ENCODE measurements around the gene KRT86.

- TF ChIP-seq POLR2AphosphoS5 (IDR thresholded peaks at IDR 0.05): no peak
- TF ChIP-seq, protein P1, sequence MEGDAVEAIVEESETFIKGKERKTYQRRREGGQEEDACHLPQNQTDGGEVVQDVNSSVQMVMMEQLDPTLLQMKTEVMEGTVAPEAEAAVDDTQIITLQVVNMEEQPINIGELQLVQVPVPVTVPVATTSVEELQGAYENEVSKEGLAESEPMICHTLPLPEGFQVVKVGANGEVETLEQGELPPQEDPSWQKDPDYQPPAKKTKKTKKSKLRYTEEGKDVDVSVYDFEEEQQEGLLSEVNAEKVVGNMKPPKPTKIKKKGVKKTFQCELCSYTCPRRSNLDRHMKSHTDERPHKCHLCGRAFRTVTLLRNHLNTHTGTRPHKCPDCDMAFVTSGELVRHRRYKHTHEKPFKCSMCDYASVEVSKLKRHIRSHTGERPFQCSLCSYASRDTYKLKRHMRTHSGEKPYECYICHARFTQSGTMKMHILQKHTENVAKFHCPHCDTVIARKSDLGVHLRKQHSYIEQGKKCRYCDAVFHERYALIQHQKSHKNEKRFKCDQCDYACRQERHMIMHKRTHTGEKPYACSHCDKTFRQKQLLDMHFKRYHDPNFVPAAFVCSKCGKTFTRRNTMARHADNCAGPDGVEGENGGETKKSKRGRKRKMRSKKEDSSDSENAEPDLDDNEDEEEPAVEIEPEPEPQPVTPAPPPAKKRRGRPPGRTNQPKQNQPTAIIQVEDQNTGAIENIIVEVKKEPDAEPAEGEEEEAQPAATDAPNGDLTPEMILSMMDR (IDR thresholded peaks at IDR 0.05): no peak
These were observed 18.4 kb upstream of the KRT86 start for GRCh38 chr12:52255926-52256583.

Measured in gastroesophageal sphincter (tissue), 3 donors.